ENCODE measurements around the gene LETMD1.
"Not testable (repeated sequence)": the region's sequence is repeated elsewhere in the genome, so short reads cannot be mapped to it uniquely, and the experiment has no call there.

The LETMD1 gene

DNA sequence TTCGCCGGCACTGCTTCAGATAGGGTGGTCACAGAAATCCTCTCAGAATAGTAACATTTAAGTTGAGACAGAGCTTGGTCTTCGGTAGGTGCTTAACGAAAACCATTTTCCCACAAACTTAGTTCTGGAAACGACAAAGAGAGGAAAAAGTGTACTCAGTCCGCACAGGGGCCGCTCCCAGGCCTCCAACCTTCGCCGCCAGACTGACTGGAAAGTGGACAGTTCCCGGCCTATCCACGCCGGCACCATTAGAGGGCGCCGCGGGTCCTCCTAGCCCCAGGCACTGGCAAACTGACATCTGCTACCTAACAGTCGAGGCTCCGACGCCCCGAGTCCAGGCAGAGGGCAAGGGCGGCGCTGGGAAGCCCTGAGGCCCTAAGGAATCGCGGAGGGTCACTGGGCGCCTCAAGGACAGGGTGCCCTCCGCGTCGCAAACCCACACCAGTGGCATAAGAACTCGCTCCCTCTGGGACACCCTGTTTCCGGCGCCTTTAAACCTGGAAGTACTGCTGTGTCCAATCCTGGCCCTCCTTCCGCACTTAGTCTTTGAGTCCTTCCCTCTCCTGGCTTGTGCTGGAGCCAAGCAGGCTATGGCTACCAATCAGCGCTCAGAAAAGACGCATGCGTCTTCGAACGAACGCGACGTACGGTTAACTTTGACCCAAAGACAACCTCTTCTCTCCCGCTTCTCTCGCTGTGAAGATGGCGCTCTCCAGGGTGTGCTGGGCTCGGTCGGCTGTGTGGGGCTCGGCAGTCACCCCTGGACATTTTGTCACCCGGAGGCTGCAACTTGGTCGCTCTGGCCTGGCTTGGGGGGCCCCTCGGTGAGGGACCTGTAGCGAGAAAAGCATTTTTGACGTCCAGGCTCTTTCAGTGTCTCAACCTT is at the start of gene LETMD1:
LETMD1 (plus strand) TSS at position 673 of the 886 bp plus-strand sequence; CDS start at position 703, 30 bp downstream.
- peak; percentile 99 for DNase-seq (ENCODE audit: low read depth)

DNA sequence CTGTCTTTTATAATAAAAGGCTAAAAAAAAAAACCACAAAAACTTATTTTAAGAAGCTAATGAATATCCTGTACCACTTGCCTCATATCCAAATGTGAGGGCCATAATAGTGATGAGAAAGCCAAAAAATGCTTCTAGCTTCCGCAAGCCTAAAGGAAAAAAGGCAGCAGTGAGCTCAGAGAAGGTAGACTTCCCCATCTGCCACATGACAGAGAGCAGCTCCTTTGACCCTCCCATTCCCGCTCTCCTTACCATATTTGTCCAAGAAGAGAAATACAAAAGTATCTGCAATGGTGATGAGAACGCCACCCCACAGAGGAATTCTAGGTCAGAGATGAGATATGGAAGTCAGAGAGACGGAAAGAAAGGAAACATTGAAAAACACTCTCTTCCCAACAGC is 49.0 kb upstream of the LETMD1 start:
- no peak for DNase-seq (ENCODE audit: low read depth)

- no peak for DNase-seq (ENCODE audit: low read depth)
Measured at GRCh38 chr12:51000245-51000644, 47.9 kb upstream of the LETMD1 start.

DNA sequence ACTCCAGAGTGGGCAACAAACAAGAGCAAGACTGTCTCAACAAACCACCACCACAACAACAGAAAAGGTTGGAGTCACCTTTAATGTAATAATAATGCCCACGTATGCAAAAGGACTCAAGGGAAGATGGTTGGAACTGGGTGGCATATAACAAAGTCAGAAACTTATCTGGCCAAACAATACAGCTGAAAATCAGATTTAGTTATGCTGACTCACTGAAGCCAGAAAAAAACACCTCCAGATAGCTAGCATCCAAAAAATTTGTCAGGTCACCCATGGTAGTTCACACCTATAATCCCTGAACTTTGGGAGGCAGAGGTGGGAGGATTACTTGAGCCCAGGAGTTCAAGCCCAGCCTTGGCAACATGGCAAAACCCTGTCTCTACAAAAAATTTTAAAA is 46.3 kb upstream of the LETMD1 start:
- DNase-seq (ENCODE audit: low read depth): no peak

DNA sequence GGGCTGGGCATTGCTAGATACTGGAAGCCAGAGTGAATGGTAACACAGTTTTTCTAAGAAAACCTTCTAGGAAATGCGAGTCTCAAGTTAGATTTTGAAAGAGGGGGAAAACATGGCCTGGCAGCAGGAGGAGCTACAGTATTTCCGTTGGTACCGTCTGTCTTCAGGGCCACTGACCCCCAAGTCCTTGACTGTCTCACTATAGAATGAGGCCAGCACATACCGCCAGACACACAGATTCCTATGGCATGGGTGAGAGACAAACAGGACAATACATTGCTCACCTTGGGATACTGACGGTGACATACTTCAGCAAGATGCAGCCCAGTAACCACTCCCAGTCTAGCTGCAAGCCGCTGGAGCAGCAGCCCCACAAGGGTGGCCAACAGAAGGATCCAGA is 43.6 kb upstream of the LETMD1 start:
- no peak for DNase-seq (ENCODE audit: low read depth)

- no peak for DNase-seq (ENCODE audit: low read depth)
Measured at GRCh38 chr12:51005030-51005429, 43.1 kb upstream of the LETMD1 start.

- no peak for DNase-seq (ENCODE audit: low read depth)
Measured at GRCh38 chr12:51005671-51006070, 42.5 kb upstream of the LETMD1 start.

DNA sequence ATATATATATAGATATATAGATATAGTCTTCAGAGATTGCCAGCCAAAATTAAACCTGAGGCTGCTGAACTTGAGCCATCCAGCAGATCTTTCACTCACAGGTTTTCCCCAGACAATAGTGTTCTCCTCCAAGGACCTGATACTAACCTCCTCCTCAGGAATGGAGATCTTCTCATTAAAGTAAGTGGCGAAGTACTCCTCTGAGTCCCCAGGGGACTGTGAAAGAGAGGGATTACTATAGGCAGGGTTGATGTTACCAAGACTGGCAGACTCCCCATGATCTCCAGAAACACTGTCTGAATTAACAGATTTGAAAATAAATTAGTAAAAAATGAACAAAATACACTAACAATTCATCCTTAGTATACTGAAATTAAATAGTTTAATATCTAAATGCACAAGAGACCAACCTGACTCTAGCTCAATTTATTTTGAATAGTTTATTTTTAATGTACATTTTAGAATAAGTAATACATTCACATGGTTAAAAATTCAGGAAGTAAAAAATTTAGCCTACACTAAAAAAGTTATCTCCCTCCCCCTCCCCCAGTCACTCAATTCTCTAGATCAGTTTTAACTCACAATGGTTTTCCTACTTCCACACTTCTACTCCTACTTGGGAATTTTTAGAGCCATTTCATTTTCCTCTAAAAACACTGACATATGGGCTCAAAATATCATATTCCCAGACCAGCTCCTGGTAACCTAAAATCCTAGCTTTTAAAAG is 39.6 kb upstream of the LETMD1 start:
- DNase-seq (ENCODE audit: low read depth): no peak

DNA sequence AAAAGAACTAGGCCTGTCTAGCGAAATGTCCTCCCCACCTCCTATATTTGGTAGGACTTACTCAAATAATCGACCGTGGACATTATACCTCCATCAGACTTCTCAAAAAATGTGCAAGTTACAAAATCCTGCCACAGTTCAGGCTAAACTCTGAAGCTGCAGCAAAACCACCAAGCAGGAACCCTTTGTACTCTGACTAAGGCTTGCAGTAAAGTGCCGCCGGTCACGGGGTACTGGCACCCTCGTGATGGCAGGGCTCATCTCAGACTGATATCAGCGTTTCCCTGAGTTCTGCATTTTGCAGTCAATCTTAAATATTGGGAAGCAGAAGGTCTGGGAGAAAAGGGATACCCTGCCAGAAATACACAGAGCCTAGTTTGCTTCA is 39.1 kb upstream of the LETMD1 start:
- no peak for DNase-seq (ENCODE audit: low read depth)

DNA sequence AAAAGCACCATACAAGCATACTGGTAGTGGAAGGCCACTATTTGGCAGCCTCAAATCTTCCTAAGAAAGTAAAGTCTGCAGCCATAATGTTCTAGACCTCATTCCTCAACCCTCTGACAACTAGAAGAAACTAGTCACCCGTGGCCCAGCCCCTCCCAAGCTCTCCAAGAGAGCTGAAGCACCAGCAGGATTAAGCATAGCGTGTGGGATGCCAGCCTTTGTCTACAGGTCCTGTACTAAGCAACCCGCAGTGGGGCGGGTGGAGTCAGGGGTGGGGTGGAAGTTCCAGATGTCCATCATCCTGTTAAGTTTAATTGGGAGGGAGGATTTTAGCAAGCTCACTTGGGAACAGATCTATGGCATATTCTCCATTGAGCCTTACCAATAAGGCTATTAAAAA is 36.2 kb upstream of the LETMD1 start:
- DNase-seq (ENCODE audit: low read depth): no peak

GRCh38 chr12:51012570-51013236 is 35.4 kb upstream of the LETMD1 start:
- no peak for DNase-seq (ENCODE audit: low read depth)

GRCh38 chr12:51013441-51013840 is 34.7 kb upstream of the LETMD1 start:
- DNase-seq (ENCODE audit: low read depth): no peak

GRCh38 chr12:51014467-51014866 is 33.7 kb upstream of the LETMD1 start:
- DNase-seq (ENCODE audit: low read depth): not testable (repeated sequence)

GRCh38 chr12:51017452-51017851 is 30.7 kb upstream of the LETMD1 start:
- no peak for DNase-seq (ENCODE audit: low read depth)

GRCh38 chr12:51018956-51019355 is 29.2 kb upstream of the LETMD1 start:
- DNase-seq (ENCODE audit: low read depth): no peak

- no peak for DNase-seq (ENCODE audit: low read depth)
Measured at GRCh38 chr12:51019927-51020326, 28.2 kb upstream of the LETMD1 start.

GRCh38 chr12:51020448-51021182 is 27.5 kb upstream of the LETMD1 start:
- DNase-seq (ENCODE audit: low read depth): no peak

GRCh38 chr12:51021694-51022093 is 26.4 kb upstream of the LETMD1 start:
- no peak for DNase-seq (ENCODE audit: low read depth)

- DNase-seq (ENCODE audit: low read depth): no peak
Measured at GRCh38 chr12:51023625-51024382, 24.3 kb upstream of the LETMD1 start.

- DNase-seq (ENCODE audit: low read depth): no peak
Measured at GRCh38 chr12:51025338-51025835, 22.7 kb upstream of the LETMD1 start.

Measured in fibroblast of gingiva (primary cell).